ENCODE results near the gene MESD.

MESD gene

DNA sequence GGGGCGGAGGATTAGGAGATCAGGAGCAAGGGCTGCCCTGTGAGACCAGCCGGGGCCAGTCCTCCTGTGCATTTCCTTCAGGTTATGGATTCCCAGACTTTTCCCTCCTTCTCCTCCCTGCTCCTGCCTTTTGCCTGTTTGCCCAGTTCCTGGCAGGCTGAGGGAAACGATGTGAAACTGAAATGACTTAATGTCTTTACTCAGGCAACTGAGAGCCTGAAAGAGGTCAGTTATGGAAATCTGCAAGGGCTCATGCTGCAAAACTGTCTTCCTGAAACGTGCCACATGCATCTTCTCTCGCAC is 57.2 kb downstream of the MESD start:
- no peak for DNase-seq

DNA sequence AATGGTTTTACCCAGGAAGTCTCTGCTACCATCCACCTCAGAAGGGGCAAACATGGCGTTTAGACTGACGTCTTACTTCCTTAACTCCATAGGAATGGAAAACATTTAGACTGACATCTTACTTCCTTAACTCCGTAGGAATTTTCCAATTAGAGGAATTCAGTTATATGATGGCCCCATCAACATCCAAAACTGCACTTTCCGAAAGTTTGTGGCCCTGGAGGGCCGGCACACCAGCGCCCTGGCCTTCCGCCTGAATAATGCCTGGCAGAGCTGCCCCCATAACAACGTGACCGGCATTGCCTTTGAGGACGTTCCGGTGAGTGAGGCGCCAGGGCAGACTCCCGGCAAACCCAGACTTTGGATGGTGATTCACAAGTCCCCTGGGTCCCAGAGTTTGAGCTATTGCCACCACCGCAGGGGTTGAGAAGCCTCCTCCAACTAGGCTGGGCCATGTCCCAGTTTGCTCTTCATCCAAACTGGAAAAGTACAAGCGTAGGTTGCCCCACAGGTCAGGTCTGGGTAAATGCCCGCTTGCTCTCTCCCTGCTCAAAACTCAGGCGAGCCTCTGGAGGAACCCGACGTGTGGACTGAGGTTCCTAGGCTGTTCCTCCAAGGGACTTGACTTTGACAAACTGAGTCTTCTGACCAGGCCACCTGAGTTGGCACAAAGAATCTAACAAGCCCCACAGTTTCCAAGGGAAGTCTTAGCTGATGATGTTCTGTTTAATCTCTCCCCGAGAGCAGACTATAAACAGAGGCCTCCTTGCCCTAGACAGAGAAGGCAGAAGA is 57.7 kb downstream of the MESD start:
- DNase-seq, result no peak

DNA sequence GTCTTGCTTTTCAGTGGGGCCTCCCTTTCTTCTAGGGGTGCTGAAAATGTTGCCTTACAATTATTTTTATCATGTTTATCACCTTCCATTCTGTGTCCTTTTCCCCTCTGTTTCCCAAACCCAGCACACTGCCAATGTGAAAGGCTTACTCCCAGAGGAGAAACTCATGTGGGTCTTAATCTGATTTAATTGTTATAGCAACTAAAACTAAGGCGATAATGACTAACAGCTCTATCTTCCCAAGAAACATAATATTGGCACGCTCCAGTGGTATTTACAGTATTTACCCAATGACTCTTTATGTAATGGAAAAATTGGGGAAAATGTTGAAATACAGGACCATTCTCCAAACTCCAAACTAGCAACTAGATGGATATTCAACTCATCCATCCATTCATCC is 58.4 kb downstream of the MESD start:
- DNase-seq, result no peak

DNA sequence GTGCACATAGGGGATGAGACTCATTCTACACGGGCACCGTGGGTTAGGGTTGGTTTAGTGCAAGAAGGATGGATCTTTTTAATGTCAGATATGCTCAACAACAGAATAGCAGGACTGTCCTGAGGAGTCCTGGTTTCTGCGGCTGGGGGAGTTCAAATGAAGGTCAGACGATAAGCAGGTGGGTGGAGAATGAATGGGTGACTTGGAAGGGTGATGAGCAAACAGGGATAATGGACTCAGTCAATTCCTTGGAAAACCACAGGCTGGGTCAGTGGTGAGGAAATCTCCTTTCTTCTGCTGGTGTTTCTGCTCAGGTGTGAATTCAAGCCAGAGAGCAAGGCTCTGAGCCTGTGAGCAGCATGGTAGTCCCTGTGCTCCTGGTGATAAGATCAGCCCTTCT is 59.9 kb downstream of the MESD start:
- no peak for DNase-seq

DNA sequence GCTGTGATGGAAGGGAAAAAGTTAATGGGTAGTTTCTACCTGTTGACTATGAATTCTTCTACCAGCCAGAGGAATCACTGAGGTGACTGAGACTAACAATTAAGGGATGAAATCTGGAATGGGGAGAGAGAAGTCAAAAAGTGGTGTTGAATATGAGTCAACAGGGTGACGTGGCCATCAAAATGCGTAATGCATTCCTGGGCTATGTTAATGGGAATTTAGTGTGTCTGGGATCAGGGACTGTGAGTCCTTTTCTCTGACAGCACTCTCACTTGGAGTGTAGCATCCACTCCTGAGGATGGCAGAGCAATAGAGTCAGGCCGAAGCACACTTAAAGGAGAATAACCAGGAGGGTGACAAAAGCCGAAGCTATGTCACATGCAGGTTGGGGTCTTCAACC is 60.4 kb downstream of the MESD start:
- no peak for DNase-seq

DNA sequence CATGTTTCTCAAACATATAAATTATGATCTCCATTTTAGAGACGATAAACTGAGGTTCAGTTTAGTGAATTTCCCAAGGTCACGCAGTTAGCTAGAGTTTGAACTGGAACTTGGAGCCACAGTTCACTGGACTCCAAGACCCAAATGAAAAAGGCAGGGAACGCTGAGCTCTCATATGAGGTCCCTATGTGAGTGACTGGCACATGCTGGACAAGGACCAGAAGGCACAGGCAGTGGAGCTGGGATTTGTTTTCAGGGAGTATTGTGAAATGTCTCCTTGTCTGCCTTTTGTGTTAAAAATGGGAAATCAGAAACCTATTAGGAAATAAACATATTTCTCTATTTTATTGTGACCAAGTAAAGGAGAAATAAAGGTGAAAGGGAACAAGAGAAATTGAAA is 63.5 kb downstream of the MESD start:
- no peak for DNase-seq

DNA sequence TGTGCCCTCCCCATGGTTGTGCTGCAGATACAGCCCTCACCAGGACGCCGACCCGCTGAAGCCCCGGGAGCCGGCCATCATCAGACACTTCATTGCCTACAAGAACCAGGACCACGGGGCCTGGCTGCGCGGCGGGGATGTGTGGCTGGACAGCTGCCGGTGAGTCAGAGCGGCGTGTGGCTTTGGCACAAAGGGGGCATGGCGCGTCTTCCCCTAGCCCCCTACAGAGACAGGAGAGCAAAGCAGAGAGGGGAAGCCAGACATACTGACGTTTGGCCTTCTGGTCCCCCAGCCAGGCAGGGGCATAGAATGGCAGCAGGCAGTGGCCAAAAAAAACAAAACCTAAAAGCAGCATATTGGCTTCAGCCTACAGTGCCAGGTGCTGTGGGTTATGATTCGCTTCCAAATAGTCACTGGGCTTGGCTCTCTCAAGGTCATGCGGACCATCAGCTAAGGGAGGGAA is 64.0 kb downstream of the MESD start:
- no peak for DNase-seq

DNA sequence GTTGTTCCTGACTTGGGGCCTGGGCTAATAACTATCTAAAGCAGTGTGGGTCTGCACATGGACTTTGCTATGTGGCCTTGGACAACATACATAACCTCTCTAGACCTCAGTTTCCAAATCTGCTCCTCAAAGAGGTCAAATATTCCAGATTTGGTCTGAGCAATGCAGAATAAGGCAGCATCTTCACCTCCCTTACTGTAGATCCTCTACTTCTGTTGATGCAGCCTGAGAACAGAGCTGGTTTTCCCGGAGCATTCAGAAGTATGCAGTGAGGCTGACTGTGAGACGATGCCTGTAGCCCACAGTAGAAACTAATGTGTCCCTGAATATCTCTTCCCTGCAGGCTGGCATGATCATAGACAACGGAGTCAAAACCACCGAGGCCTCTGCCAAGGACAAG is 65.3 kb downstream of the MESD start:
- no peak for DNase-seq

DNA sequence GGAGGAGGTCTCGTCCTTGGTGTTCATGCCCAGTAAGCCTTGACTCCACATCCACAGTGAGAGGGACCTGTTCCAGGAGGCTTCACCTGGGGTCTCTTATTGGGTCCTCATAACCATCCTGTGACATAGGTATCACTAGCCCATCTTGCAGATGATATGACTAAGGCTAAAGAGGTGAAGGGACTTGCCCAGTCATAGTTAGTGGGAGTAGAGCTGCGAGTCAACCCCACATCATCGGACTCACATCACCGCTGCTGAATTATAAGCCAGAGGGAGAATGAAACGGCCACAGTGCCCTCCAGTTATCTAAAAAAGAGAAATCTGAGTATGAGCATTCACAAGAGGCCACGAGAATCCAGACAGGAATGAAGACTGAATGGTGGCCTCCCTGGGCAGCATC is 66.0 kb downstream of the MESD start:
- no peak for DNase-seq

DNA sequence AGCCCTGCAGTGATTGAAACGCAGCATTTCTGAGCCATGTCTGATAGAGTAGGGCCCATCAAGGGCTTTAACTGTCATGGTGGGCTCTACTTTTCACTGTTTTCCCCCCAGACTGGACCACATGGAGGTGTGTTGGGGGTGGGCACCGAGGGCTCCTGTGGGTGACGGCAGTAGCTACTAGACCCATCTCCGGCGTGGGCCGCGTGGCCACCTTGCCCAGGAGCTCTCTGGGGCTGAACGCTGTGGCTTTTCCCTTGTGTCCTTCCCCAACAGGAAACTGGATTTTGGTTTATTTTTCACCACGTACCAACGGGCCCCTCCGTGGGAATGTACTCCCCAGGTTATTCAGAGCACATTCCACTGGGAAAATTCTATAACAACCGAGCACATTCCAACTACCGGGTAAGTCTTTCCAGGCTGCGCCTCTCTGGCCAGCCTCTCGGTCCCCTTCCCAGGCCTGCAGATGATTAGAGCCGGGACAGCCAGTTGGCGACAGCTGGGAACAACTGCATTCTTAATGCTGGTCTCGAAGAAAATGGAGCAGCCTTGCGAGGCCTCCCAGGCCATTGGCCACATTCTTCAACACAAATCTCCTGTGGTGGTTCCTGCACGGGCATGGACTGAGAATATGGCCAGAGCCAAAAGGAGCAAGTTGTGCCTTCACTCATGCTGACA is 67.7 kb downstream of the MESD start:
- DNase-seq, result no peak

DNA sequence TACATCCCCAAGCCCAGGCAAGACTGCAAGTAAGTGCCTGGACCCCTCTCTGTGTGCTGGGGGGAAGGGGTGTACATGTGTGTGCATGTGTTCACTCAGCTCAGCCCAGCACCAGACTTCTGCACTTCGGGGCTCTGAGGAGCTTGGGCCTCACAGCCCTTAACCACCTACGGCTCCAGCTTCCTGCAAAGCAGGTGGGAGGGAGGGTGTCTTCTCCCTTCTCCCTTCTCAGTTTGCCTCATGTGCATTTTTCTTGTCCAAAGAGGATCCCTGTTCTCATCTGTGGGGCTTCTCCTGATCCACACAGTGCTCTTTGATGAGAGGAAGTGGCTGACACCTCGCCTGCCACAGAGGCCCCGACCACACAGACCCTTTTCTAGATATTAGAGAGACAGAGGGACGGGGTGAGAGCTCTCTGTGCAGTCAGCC is 69.3 kb downstream of the MESD start:
- no peak for DNase-seq

DNA sequence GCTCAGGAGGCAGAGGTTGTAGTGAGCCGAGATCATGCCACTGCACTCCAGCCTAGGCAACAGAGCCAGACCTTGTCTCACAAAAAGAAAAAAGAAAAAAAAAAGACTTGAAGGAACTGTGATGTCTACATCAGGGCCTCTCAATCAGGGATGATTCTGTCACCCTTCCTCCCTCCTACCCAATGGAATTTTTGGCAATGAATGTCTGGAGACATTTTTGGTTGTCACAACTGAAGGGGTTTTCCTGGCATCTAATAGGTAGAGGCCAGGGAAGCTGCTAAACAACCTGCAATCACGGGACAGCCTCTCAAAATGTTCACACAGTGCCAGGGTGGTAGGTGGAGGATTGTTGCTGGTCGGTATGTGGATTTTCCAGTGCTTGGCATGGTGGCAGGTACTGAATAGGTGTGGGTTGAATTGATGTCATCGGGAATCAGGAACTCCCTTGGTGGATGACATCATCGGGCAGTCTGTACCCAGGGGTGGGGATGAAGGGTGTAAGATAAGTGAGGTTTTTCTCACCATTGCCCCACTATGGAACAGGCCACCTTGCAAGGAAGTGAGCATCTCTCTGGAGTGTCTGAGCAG is 71.3 kb downstream of the MESD start:
- no peak for DNase-seq

DNA sequence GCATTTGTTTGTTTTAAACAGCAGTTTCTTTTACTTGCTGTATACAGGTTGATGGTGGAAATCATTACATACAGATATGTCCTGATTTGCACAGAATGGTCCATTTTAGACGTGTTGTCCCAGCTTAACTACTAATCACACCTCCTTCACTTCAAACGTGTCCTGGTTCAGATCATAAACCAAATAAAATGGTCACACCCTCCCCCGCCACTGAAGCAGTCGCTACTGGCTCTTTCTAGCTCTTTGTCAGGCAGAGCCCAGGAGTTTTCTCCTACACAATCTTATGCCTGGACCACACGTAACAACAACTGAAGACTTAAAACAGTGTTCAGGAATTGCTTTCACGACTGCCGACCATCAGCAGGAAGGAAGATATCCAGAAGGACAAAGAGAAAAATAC is 73.6 kb downstream of the MESD start:
- no peak for DNase-seq

DNA sequence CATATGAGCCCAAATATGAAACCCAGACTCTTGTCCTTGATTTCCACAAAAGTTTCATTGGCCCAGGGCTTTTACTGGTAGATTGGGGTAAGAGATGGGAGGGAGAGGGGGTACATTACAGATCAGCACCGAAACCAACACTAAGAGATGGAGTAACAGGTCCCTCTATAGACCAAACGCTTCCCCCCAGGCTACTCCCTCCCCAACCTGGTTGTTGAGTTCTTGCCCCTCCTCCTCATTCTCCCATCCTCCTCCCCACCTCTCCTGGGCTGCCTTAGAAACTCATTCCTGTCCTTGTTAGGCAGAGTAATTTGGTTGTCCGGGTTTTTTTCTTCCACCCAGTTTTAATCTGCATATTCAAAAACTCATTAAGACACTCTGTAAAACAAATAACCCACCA is 74.1 kb downstream of the MESD start:
- no peak for DNase-seq

DNA sequence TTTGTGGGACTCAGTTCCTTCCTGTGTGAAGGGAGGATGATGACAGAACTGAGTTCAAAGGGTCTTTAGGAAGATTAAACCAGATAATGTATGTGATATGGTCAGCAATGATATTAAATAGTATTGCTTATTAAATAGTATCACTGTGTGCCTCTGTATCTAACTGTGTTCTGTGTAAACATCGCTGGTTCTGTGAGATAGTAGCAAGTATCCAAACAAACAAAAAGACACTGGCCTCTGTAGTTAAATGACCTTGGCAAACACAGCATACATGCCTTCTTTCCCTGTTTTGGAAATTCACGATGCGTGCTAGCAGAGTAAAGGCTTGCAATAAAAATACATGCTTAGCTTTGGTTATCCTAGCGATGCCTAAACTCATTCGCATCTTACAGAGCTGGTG is 76.1 kb downstream of the MESD start:
- no peak for DNase-seq

DNA sequence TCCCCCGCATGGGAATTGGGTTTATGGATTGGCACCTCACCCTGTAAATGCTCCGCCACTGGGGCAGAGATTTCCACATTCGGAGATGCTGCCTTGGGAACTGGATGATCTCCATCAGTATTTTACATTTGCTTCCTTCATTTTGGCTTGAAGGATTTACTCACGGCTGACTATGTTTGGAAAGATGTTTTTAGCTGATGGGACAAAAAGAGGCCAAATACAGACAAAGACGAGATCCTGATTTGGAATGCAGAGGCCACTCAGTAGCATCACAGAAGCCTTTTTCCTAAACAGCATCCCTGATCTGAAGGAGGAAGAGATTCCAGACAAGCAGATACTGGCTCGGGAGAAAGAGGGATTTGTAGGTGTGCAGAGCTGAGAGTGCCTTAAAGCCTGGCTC is 76.9 kb downstream of the MESD start:
- DNase-seq, result no peak

DNA sequence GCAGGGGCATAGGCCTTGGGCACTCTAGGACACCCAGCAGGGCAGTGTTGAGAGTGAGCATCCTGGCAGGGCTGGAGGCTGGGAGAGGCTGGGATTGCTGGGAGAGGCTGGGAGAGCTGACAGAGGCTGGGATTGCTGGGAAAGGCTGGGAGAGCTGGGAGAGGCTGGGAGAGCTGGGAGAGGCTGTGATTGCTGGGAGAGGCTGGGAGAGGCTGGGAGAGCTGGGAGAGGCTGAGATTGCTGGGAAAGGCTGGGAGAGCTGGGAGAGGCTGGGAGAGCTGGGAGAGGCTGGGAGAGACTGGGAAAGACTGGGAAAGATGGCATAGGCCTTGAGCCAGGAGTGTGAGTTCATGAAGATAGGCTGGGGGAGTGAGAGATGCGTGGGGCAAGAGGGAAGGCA is 77.8 kb downstream of the MESD start:
- DNase-seq, result no peak

DNA sequence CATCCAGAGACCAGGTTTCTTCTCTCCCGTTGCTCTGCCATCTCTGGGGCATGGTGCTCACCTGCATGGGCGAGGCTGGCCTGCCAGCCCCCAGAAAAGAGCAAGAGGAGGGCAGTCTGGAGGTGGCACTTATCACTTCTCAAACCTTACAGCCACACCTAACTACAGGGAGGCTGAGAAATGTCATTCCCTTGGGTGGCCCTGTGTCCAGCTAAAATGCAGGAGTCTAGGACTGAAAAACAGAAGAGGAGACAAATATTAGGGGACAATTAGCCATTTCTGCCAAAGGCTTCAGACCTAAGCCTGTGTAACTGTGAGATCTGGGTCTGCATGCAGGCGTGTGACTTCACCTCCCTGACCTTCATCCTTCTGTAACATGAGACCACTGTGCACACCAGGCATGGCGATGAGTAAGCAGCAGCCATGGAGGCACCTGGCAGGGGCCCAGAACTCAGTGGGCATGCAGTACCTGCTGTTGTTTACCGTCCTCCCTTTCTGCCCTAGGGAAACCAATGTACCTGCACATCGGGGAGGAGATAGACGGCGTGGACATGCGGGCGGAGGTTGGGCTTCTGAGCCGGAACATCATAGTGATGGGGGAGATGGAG is 83.4 kb downstream of the MESD start:
- DNase-seq, result no peak

DNA sequence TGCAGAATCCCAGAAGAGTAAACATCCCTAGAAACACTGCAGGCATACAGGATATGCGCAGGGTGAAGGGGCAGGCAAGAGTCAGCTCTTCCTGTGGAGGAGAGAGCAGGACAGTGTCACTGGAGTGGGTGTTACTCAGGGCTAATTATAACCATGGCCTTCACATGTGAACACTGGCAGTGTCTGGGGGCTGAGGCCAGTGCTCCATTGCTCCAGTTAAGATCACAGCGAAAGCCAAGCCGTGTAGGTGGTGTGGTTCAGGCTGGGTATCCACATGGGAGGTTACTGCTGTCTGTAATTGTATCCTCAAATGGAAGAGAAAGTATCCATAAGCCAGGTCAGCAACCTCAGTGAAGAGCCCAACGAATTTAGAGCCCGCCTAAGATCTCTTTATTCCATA is 84.6 kb downstream of the MESD start:
- no peak for DNase-seq

DNA sequence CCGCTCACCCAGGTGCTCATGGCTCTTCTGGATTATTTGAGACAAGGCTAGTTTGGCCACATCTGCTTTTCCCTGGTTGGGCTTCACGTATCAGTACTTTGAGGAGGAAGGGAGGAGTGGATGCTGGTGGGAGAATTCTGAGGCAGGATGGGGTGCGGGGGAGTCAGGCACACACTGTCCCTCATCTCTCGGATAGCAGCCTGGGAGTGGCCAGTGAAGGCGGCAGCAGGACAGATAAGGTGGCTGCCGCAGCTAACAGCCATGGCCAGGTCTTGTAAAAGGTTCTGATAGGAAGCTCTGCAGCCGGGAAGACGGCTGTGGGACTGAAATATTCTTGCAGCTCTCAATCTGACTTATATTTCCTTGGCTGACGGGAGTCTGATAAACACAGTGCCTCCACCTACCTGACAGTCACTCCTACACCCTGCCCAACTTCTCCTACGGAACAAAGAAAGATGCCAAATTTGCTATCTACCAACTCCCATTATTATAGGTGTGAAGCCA is 87.3 kb downstream of the MESD start:
- DNase-seq, result no peak

DNA sequence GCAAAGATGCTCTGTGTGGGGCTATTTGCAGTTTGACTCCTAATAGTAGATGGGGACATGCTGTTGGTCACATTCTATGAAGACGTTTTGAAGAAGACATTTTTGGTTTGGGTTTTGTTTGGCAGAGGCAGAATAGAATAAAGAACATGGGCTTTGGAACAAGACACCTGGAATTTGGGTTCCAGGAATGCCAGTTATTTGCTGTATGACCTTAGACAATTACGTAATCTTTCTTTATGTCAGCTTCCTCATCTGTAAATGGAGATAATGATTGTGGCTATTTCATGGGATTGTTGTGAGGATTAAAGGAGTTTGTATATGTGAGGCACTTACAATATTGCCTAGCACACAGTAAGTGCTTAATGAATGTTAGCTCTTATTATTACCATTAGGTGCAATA is 91.6 kb downstream of the MESD start:
- no peak for DNase-seq
